Fibroblast of lung (primary cell): Measurements from ENCODE around the gene APBA1. TPM values are rescaled to one million over a fixed set of nuclear protein-coding genes. Genes with fewer than 3 reads are reported as not detected.
"Not testable (repeated sequence)": the region's sequence is repeated elsewhere in the genome, so short reads cannot be mapped to it uniquely, and the experiment has no call there.

Experiments used
- DNase-seq, 2 donors: peaks; one replicate each; pipeline versions ENCODE4 v3.0.0 to v3.0.0-alpha.2; 2010; ENCODE audit warnings: low read depth in 2 of 2
- H2AFZ ChIP-seq: 2 replicates; pipeline ENCODE4 v1.5.1; 2012; ENCODE audit warnings: low read length, control low read depth, inconsistent platforms
- H3K27ac ChIP-seq: 2 replicates; pipeline ENCODE4 v1.5.1; 2011; ENCODE audit warnings: low read length, control low read depth; ENCODE audit not compliant: insufficient read depth
- H3K27me3 ChIP-seq: 2 replicates; pipeline ENCODE4 v1.5.1; 2011; ENCODE audit warnings: mild to moderate bottlenecking, low read length; ENCODE audit not compliant: control insufficient read depth, insufficient read depth
- H3K36me3 ChIP-seq: 2 replicates; pipeline ENCODE4 v1.5.1; 2011; ENCODE audit warnings: low read length; ENCODE audit not compliant: control insufficient read depth, insufficient read depth
- H3K4me1 ChIP-seq: 2 replicates; pipeline ENCODE4 v1.5.1; 2011; ENCODE audit warnings: low read length; ENCODE audit not compliant: control insufficient read depth, insufficient read depth; ENCODE audit errors: extremely low read depth
- H3K4me2 ChIP-seq: 2 replicates; pipeline ENCODE4 v1.5.1; 2011; ENCODE audit warnings: low read length, control low read depth; ENCODE audit not compliant: insufficient read depth; ENCODE audit errors: extremely low read depth
- H3K4me3 ChIP-seq, 4 experiments: fragments of 200-600 bp in 1 of 4; sonication (generic) in 1 of 4; replicated peaks in 1 of 4; 2 replicates each; pipeline ENCODE4 v1.5.1; 2011 to 2016; ENCODE audit warnings: low read length in 4 of 4, low read depth in 3 of 4, mild to moderate bottlenecking in 3 of 4, control low read depth in 2 of 4, inconsistent platforms in 1 of 4, mixed read lengths in 1 of 4; ENCODE audit not compliant: insufficient read depth in 1 of 4; ENCODE audit errors: control extremely low read depth in 1 of 4
- H3K79me2 ChIP-seq: 2 replicates; pipeline ENCODE4 v1.5.1; 2012; ENCODE audit warnings: mild to moderate bottlenecking, low read length, inconsistent platforms; ENCODE audit not compliant: control insufficient read depth, insufficient read depth
- H3K9ac ChIP-seq: 2 replicates; pipeline ENCODE4 v1.5.1; 2011; ENCODE audit warnings: mild to moderate bottlenecking, low read length, control low read depth; ENCODE audit not compliant: insufficient read depth
- H3K9me3 ChIP-seq: 2 replicates; pipeline ENCODE4 v1.5.1; 2012; ENCODE audit warnings: low read depth, low read length; ENCODE audit not compliant: control insufficient read depth, insufficient read depth
- H4K20me1 ChIP-seq: 2 replicates; pipeline ENCODE4 v1.5.1; 2011; ENCODE audit warnings: low read length; ENCODE audit not compliant: control insufficient read depth, insufficient read depth; ENCODE audit errors: extremely low read depth
- EZH2 ChIP-seq: IDR thresholded peaks from 2 replicates; pipeline ENCODE4 v1.5.1; 2012; ENCODE audit warnings: low read length, control low read depth, mild to moderate bottlenecking; ENCODE audit errors: missing control alignments
- polyA plus RNA-seq, 2 donors: library from polyadenylated mRNA; depleted of rRNA in 1 of 2; stranded (reverse) in 1 of 2; unstranded in 1 of 2; fragments of >200 nt; gene quantifications; 2 replicates each; pipeline ENCODE4 v1.2.1, GENCODE V29; 2011 to 2012; ENCODE audit warnings: missing spikeins in 1 of 2
- total RNA-seq: library from RNA; depleted of rRNA; stranded (reverse); fragments of >200 nt; gene quantifications from 2 replicates; pipeline ENCODE4 v1.2.1, GENCODE V29; 2014
- TF ChIP-seq, protein P1 (sequence below), 2 donors: IDR thresholded peaks in 1 of 2; conservative IDR thresholded peaks in 1 of 2; 1 replicate in 1 of 2; 2 replicates in 1 of 2; pipeline ENCODE4 v1.5.1; 2011 to 2012; ENCODE audit warnings: low read length in 2 of 2, control low read depth in 1 of 2, inconsistent platforms in 1 of 2, low read depth in 1 of 2, mild to moderate bottlenecking in 1 of 2

Gene APBA1
- total and polyA plus RNA-seq, 2 donors (not counting 1 experiment from before 2014, with no cell fraction given) = 5.0 to 8.8 TPM

DNA sequence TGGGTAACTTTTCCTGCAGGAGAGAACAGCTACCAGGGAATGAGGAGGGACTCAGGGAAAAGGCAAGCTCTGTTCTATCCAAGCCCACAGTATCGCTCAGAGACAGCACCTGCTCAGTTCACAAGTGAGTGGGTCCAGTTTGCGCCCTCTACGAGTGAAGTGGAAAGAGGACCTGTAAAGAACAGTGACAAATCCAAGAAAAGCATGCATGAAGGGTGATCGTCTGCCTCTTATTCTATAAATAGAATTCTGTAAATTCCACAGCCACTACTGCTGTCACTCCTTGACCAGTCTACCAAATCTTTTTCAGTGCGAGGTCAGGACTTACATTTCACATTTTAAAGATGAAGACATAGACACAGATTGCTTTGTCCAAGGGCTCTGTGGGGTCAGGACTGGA, 229.7 kb downstream of the APBA1 start:
- Histone ChIP-seq H3K9ac (no peak overlapping the region), H3K9me3 (no peaks in the 10 kb centered on the region), H3K4me3 (no peak overlapping the region), H3K36me3 (no peaks in the 10 kb centered on the region), H4K20me1 (no peaks in the 10 kb centered on the region), H3K4me2 (no peak overlapping the region), H3K27ac (no peak overlapping the region), H2AFZ (no peak overlapping the region), H3K79me2 (no peaks in the 10 kb centered on the region), H3K27me3 (no peaks in the 10 kb centered on the region), H3K4me1 (no peaks in the 10 kb centered on the region)
- DNase-seq = peak in 1 of 2 donors; percentile 14
- TF ChIP-seq, protein P1, sequence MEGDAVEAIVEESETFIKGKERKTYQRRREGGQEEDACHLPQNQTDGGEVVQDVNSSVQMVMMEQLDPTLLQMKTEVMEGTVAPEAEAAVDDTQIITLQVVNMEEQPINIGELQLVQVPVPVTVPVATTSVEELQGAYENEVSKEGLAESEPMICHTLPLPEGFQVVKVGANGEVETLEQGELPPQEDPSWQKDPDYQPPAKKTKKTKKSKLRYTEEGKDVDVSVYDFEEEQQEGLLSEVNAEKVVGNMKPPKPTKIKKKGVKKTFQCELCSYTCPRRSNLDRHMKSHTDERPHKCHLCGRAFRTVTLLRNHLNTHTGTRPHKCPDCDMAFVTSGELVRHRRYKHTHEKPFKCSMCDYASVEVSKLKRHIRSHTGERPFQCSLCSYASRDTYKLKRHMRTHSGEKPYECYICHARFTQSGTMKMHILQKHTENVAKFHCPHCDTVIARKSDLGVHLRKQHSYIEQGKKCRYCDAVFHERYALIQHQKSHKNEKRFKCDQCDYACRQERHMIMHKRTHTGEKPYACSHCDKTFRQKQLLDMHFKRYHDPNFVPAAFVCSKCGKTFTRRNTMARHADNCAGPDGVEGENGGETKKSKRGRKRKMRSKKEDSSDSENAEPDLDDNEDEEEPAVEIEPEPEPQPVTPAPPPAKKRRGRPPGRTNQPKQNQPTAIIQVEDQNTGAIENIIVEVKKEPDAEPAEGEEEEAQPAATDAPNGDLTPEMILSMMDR (conservative IDR thresholded peaks at IDR 0.05 in 1 of 2, IDR thresholded peaks at IDR 0.05 in 1 of 2; ENCODE audit: low read depth in 1 of 2, low read length in 2 of 2) = no peak
- no peak for TF ChIP-seq EZH2

DNA sequence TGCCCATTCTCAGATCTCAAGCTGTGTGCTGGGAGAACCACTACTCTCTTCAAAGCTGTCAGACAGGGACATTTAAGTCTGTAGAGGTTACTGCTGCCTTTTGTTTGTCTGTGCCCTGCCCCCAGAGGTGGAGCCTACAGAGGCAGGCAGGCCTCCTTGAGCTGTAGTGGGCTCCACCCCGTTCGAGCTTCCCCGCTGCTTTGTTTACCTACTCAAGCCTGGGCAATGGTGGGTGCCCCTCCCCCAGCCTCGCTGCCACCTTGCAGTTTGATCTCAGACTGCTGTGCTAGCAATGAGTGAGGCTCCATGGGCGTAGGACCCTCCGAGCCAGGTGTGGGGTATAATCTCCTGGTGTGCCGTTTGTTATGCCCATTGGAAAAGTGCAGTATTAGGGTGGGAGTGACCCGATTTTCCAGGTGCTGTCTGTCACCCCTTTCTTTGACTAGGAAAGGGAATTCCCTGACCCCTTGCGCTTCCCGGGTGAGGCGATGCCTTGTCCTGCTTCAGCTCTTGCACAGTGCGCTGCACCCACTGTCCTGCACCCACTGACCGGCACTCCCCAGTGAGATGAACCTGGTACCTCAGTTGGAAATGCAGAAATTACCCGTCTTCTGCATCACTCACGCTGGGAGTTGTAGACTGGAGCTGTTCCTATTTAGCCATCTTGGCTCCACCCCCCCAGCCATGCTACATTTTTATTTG, 231.8 kb downstream of the APBA1 start:
- not testable (repeated sequence) for H3K36me3 ChIP-seq, H3K27ac ChIP-seq, H3K4me3 ChIP-seq, H3K27me3 ChIP-seq, DNase-seq, H3K9ac ChIP-seq, H3K9me3 ChIP-seq, H3K79me2 ChIP-seq, H3K4me1 ChIP-seq, H2AFZ ChIP-seq, H3K4me2 ChIP-seq, H4K20me1 ChIP-seq

DNA sequence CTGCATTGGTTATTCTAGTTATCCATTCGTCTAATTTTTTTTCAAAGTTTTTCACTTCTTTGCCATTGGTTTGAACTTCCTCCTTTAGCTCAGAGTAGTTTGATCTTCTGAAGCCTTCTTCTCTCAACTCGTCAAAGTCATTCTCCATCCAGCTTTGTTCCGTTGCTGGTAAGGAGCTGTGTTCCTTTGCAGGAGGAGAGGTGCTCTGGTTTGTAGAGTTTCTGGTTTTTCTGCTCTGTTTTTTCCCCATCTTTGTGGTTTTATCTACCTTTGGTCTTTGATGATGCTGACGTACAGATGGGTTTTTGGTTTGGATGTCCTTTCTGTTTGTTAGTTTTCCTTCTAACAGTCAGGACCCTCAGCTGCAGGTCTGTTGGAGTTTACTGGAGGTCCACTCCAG, 232.5 kb downstream of the APBA1 start:
- not testable (repeated sequence) for H3K9me3 ChIP-seq

DNA sequence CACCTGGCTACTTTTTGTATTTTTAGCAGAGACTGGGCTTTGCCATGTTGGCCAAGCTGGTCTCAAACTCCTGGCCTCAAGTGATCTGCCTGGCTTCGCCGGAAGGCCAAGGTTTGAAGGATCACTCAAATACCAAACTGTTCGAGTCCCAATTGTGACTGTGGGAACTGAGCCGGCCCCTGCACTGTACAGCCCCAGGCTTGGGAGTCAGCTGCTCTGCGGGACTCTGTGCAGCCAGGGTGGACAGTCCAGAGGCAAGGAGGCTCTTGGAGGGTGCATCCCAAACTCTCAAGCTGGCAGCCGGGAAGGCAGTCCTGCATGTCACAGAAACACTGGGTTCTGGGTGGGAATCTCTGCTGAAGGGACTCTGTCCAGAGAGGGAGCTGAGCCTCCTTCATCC, 238.2 kb downstream of the APBA1 start:
- Histone ChIP-seq H4K20me1 (no peaks in the 10 kb centered on the region), H3K4me1 (no peaks in the 10 kb centered on the region), H2AFZ (no peak overlapping the region), H3K4me2 (no peak overlapping the region), H3K79me2 (no peaks in the 10 kb centered on the region), H3K9ac (no peak overlapping the region), H3K27ac (no peak overlapping the region), H3K36me3 (no peaks in the 10 kb centered on the region), H3K27me3 (no peaks in the 10 kb centered on the region), H3K4me3 (no peak overlapping the region), H3K9me3 (no peaks in the 10 kb centered on the region)
- DNase-seq = no peak
- TF ChIP-seq, protein P1 (conservative IDR thresholded peaks at IDR 0.05 in 1 of 2, IDR thresholded peaks at IDR 0.05 in 1 of 2; ENCODE audit: low read depth in 1 of 2, low read length in 2 of 2) = no peak
- TF ChIP-seq EZH2 = no peak

More for the DNA sequence above, 232.5 kb downstream of the APBA1 start:
- DNase-seq, H3K9ac ChIP-seq, H3K79me2 ChIP-seq, H3K27me3 ChIP-seq, H3K4me3 ChIP-seq, H2AFZ ChIP-seq, H3K27ac ChIP-seq, H4K20me1 ChIP-seq, H3K4me1 ChIP-seq, H3K4me2 ChIP-seq, H3K36me3 ChIP-seq: not testable (repeated sequence)
